AG20443 (cell line): ENCODE data around the gene TMEM213.
A peak's percentile ranks its signal among the peaks of the same experiment; 100 is the strongest.

Experiments
- DNase-seq: peaks from one replicate; pipeline ENCODE4 v3.0.0; 2012; ENCODE audit warnings: low spot score, mixed read lengths

TMEM213 gene

DNA sequence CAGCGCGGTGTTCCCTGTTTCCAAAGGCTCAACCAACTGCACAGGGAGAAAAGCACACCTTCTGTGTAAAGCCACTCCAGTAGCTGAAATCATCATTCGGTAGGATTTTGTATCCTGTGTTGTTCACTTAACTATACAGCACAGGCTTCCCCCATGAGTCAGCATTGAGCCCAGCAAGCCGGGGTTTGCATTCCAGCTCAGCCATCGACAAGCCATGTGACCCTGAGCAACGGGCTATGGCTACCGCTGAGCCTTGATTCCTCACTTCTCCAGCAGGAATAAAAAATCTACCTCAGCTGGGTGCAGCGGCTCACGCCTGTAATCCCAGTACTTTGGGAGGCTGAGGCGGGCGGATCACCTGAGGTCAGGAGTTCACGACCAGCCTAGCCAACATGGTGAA lies 44.3 kb downstream of the TMEM213 start:
- no peak for DNase-seq

DNA sequence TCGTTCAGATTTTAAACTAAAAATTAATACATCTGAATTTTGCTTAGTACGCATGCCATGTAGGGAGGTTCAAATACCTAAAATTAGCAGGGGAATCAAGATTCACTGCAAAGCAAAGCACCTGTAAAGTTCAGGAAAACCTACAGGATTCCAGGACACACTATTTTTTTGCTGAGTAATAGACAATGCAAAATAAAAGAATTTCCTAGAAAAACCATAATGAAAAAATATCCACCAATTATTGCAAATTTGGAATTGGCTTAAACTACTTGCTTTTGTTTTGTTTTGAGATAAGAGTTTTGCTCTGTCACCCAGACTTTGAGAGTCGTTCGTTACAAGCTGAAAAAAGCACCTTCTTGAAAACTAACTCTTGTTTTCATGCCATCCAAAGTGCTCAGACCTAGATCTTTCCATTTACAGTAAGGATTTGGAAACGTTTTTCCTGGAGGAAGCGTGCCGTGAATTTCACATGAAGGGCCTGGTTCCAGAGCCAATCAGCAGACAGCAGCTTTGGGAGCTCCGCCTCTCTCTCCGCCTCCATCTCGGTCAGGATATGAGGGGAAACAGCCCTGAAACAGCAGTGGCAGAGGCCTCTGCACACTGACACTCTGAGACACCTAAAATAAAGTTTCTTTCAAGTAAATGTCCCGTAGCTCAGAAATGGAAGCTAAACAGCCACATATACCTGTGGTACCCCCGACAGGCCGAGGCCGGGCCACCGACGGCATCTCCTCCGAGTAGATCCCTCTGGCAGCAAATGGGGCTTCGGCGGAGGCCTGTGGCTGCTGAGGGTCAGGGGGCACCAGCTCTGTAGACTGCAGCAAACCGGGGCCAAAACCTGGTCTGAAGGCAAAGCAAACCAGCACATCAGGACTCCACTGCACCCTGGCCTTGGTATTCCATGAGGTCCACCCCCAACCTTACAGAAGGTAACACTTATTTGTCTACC lies 46.1 kb downstream of the TMEM213 start:
- DNase-seq, result no peak

- DNase-seq, result no peak
Observed at GRCh38 chr7:138845711-138846110, 47.9 kb downstream of the TMEM213 start.

DNA sequence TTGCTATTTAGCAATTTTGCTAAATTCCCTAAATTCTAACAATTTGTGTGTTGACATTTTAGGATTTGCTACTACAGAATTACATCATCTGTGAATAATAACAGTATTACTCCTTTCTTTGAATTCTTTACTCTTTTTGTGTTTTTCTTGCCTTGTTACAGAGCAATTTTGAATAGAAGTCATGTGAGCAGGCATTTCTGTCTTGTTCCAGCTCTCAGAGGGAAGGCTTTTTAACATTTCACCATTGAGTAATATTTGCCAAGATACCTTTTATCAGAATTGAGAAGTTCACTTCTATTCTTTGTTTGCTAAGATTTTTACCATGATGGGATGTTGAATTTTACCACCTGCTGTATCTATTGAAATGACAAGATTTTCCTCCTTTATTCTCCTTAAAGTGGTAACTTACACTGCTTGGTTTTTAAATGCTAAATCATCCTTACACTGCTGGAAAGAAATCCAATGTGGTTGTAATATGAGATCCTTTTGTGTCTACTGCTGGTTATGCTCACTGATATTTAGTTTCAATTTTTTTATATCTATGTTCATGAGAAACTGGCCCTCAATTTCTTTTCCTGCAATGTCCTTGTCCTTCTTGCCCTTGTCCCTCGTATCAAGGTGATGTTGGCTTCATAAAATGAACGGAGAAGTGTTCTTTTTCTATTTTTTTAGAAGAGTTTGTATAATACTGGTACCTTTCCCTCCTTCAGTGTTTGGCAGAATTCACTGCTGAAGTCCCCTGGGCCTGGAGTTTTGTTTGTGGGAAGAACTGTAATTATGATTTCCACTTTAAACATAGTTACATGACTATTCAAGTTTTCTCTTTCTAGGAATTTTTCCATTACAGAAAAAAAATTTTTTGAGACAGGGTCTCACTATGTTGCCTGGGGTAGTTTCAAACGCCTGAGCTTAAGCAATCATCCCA lies 50.5 kb downstream of the TMEM213 start:
- no peak for DNase-seq

GRCh38 chr7:138849701-138850100 lies 51.9 kb downstream of the TMEM213 start:
- DNase-seq, result no peak

- no peak for DNase-seq
Observed at GRCh38 chr7:138852469-138852868, 54.7 kb downstream of the TMEM213 start.

- no peak for DNase-seq
Observed at GRCh38 chr7:138853448-138853847, 55.7 kb downstream of the TMEM213 start.

DNA sequence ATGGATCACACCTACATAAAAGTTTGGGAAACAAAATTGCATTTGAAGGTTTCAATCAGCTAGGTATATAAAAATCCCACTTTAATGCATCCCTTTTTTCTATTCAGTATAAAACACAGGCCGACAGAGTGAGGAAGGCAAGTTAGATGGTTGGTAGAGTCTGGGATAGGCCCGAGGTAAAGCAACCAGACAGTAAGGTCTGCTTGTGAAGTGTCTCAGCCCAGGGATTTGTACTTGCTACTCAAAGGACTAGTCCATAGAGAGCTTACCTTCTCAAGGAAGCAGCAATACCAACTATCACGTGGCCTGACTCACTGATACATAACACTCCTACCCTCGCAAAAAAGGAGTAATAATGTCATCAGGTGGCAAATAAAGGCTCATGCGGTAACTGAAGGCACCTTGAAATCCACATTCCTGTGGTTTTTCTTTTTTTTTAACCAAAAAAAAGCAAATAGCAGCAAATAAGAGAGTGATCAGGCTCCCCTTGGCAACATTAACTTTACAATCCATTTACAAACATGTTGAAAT lies 56.4 kb downstream of the TMEM213 start:
- DNase-seq, result no peak

- DNase-seq, result no peak
Observed at GRCh38 chr7:138857728-138858127, 59.9 kb downstream of the TMEM213 start.

GRCh38 chr7:138861051-138861450 lies 63.3 kb downstream of the TMEM213 start:
- no peak for DNase-seq

DNA sequence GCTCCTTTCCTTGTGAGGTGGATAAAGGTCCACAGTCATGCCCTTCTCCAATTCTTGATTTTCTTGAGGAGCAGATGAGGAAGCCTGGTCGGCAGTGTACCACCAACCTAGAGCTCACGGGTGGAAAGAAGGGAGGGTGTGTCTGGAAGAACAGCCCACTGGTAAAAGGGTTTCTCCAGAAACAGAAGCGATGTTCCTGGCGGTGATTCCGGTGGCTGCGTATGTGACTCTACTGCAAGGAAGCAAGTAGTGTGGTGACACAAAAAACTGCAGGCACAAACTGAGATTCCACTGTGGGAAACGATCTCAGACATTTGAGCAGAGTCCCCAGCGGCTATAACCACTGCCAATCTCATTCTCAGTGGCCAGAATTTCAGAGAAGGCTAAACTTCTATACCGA lies 66.1 kb downstream of the TMEM213 start:
- no peak for DNase-seq

GRCh38 chr7:138864667-138865066 lies 66.9 kb downstream of the TMEM213 start:
- peak; percentile 51 for DNase-seq

- DNase-seq, result no peak
Observed at GRCh38 chr7:138865843-138866242, 68.0 kb downstream of the TMEM213 start.

DNA sequence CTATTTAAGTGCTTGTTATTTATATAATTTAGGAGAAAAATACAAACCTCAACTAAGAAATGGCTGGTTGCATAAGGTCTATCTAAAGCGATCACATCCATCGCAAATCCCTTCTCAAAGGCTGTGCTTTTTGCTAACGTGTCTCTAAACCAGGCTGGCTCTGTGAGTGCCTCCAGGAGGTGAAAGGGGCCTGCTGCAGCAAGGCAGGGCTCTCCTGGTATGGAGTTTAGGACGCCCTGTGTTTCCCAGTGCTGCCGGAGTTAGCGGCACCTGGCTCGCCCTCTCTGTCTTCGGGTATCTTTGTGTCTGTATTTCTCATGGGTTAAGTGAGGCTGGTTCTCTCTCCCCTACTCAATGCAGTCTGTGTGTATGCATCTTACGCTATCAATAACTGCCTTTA lies 68.6 kb downstream of the TMEM213 start:
- no peak for DNase-seq

GRCh38 chr7:138867744-138868143 lies 70.0 kb downstream of the TMEM213 start:
- DNase-seq, result no peak

GRCh38 chr7:138868711-138869110 lies 70.9 kb downstream of the TMEM213 start:
- DNase-seq, result no peak

GRCh38 chr7:138869353-138869752 lies 71.6 kb downstream of the TMEM213 start:
- DNase-seq, result no peak

DNA sequence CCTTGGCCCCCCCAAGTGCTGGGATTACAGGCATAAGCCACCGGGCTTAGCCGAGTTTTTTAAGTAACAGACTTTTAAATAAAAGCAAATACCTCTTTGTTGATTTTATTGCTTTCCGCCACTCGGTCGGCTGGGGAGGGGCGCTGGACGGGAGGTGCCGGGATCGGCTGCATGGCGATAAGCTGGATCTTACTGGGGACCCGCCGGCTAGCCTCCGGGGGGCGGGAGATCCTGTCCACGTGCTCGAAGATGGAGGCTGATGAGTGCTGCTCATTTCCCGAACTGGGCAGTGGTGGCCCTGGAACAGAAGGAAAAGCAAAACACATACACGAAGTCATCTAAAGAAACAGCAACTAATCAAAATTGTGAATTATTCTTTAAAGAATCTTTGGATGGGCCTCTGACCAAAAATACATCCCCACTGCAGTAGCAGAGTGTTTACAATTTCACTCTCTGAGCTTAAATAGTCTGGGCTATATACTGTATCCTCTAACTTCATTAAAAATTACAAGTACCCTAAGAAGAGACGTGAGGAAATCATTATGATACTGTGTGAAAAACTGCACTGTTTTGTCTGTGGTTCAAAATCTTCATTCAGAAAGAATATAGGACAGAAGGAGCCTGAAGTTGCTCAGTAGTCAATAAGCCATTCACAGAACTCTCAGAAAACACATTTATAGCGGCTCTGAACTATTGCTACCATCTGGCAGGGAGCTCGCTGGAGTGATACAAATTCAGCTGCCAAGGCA lies 73.4 kb downstream of the TMEM213 start:
- DNase-seq, result no peak

DNA sequence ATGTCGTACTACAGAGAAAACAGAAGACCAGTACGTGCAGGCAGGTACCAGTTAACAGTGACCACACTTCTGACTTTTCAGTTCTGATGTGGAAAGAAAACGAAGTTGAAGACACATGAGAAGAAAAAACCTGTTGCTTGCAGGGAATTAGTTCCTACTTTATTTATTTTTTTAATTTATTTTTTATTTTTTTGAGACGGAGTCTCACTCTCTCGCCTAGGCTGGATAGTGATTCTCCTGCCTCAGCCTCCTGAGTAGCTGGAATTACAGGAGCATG lies 74.0 kb downstream of the TMEM213 start:
- no peak for DNase-seq

- DNase-seq, result no peak
Observed at GRCh38 chr7:138872576-138872975, 74.8 kb downstream of the TMEM213 start.

GRCh38 chr7:138873220-138873892 lies 75.6 kb downstream of the TMEM213 start:
- no peak for DNase-seq

GRCh38 chr7:138875794-138876193 lies 78.0 kb downstream of the TMEM213 start:
- DNase-seq, result peak; percentile 49
